SU-DHL-6 (cell line): ENCODE measurements around the gene IL17RC.

Experiments
- CTCF ChIP-seq: fragments of 200-600 bp; sonication (generic); IDR thresholded peaks from one replicate; pipeline ENCODE4 v1.5.1; 2017; ENCODE audit warnings: antibody characterized with exemption, mild to moderate bottlenecking, low read length, moderate library complexity; ENCODE audit not compliant: insufficient read depth, poor library complexity, severe bottlenecking
- EZH2phosphoT487 ChIP-seq: fragments of 200-600 bp; sonication (generic), shearing (Covaris generic); conservative IDR thresholded peaks from 2 replicates; pipeline ENCODE4 v1.6.1; 2018; ENCODE audit warnings: mild to moderate bottlenecking, antibody characterized with exemption, low read length, moderate library complexity, mixed read lengths

GRCh38 chr3:9903904-9904303 lies 13.0 kb upstream of the IL17RC start:
- no peak for TF ChIP-seq CTCF
- no peak for TF ChIP-seq EZH2phosphoT487
